CD4-positive, CD25-positive, alpha-beta regulatory T cell (primary cell): ENCODE measurements around the gene R3HCC1L. TPM values are rescaled to one million over a fixed set of nuclear protein-coding genes. Genes with fewer than 3 reads are reported as not detected.

Experiments
- ATAC-seq, 2 donors: fragments of 150-1000 bp; cut with Tn5 transposase; one replicate each; pipeline ENCODE4 v1.10.0; 2021; ENCODE audit warnings: low read depth in 2 of 2, moderate number of reproducible peaks in 2 of 2, moderate library complexity in 1 of 2
- DNase-seq, 3 donors: peaks; one replicate each; pipeline versions ENCODE4 v3.0.0 to v3.0.0-alpha.2; 2012 to 2022; ENCODE audit warnings: mixed read lengths in 1 of 3
- H3K27ac ChIP-seq: one replicate; pipeline ENCODE4 v1.7.0; 2013; ENCODE audit warnings: mild to moderate bottlenecking, low read length; ENCODE audit not compliant: insufficient read depth, poor library complexity, severe bottlenecking
- H3K27me3 ChIP-seq: one replicate; pipeline ENCODE4 v1.7.0; 2013; ENCODE audit warnings: low read length; ENCODE audit not compliant: control insufficient read depth, insufficient read depth
- H3K36me3 ChIP-seq: one replicate; pipeline ENCODE4 v1.7.0; 2013; ENCODE audit warnings: mild to moderate bottlenecking, low read length, moderate library complexity; ENCODE audit not compliant: control insufficient read depth, insufficient read depth
- H3K4me1 ChIP-seq: 2 replicates; pipeline ENCODE4 v1.7.0; 2013; ENCODE audit warnings: mild to moderate bottlenecking, low read length; ENCODE audit not compliant: insufficient read depth, control insufficient read depth, poor library complexity, severe bottlenecking
- H3K4me3 ChIP-seq: one replicate; pipeline ENCODE4 v1.7.0; 2013; ENCODE audit warnings: low read depth, mild to moderate bottlenecking, low read length, moderate library complexity
- H3K9me3 ChIP-seq, 2 experiments: 1 replicate in 1 of 2; 2 replicates in 1 of 2; pipeline ENCODE4 v1.7.0; 2013; ENCODE audit warnings: low read length in 2 of 2, mild to moderate bottlenecking in 1 of 2, moderate library complexity in 1 of 2; ENCODE audit not compliant: control insufficient read depth in 2 of 2
- H3K27ac Mint-ChIP-seq, 3 donors: one replicate each; pipeline ENCODE4 v1.8.0; 2020 to 2022; ENCODE audit warnings: mild to moderate bottlenecking in 3 of 3, mixed read lengths in 3 of 3, moderate library complexity in 2 of 3
- H3K27me3 Mint-ChIP-seq: one replicate; pipeline ENCODE4 v1.8.0; 2022; ENCODE audit warnings: mild to moderate bottlenecking, mixed read lengths
- H3K36me3 Mint-ChIP-seq: one replicate; pipeline ENCODE4 v1.8.0; 2020; ENCODE audit warnings: mixed read lengths
- H3K4me1 Mint-ChIP-seq, 4 donors: one replicate each; pipeline ENCODE4 v1.8.0; 2020 to 2022; ENCODE audit warnings: mixed read lengths in 4 of 4, mild to moderate bottlenecking in 1 of 4
- H3K4me3 Mint-ChIP-seq, 4 donors: one replicate each; pipeline ENCODE4 v1.8.0; 2020 to 2022; ENCODE audit warnings: mild to moderate bottlenecking in 4 of 4, mixed read lengths in 4 of 4, moderate library complexity in 3 of 4
- H3K9me3 Mint-ChIP-seq, 7 donors: one replicate each; pipeline ENCODE4 v1.8.0; 2020 to 2022; ENCODE audit warnings: mixed read lengths in 7 of 7, mild to moderate bottlenecking in 3 of 7, moderate library complexity in 2 of 7
- polyA plus RNA-seq, 4 donors: library from polyadenylated mRNA; unstranded; fragments of 300-500 nt; fragmentation: Illumina TruSeq; gene quantifications; one replicate each; pipeline ENCODE4 v1.2.3, GENCODE V29; 2021
- total RNA-seq: library from RNA; stranded (reverse); gene quantifications from one replicate; pipeline ENCODE4 v1.2.3, GENCODE V29; 2022

The R3HCC1L gene
- total and polyA plus RNA-seq, 5 donors from 2014 or later: 10.4 to 29.7 (median 13.3) TPM

- peaks cover 52% of the 10 kb centered on the region for H3K36me3 Mint-ChIP-seq
These were observed 113.6 kb downstream of the R3HCC1L start for GRCh38 chr10:98248018-98248417.

GRCh38 chr10:98249134-98249533 lies 114.7 kb downstream of the R3HCC1L start:
- peaks cover 48% of the 10 kb centered on the region for H3K36me3 Mint-ChIP-seq
- peaks cover 64% of the 10 kb centered on the region for H3K36me3 ChIP-seq
- no peak for DNase-seq
- H3K4me1 ChIP-seq: no peaks in the 10 kb centered on the region
- no peak overlapping the region for H3K4me3 Mint-ChIP-seq
- no peaks in the 10 kb centered on the region for H3K9me3 Mint-ChIP-seq
- no peaks in the 10 kb centered on the region for H3K27me3 ChIP-seq
- no peak overlapping the region for H3K27ac ChIP-seq
- no peaks in the 10 kb centered on the region for H3K9me3 ChIP-seq
- H3K27me3 Mint-ChIP-seq: no peaks in the 10 kb centered on the region
- peaks cover 0 to 1% (median 0%) of the 10 kb centered on the region in 4 donors for H3K4me1 Mint-ChIP-seq
- H3K4me3 ChIP-seq: no peak overlapping the region
- peak overlapping the region in 1 of 3 donors; percentile 49 for H3K27ac Mint-ChIP-seq
- no peak for ATAC-seq

More at GRCh38 chr10:98248018-98248417, 113.6 kb downstream of the R3HCC1L start:
- no peaks in the 10 kb centered on the region for H3K4me1 Mint-ChIP-seq
- DNase-seq (no peak), ATAC-seq (no peak)
- no peaks in the 10 kb centered on the region for H3K4me1 ChIP-seq
- H3K9me3 ChIP-seq: no peaks in the 10 kb centered on the region
- H3K27me3 Mint-ChIP-seq: no peaks in the 10 kb centered on the region
- H3K27ac ChIP-seq: no peak overlapping the region
- no peaks in the 10 kb centered on the region for H3K27me3 ChIP-seq
- no peak overlapping the region for H3K4me3 Mint-ChIP-seq
- no peak overlapping the region for H3K4me3 ChIP-seq
- H3K27ac Mint-ChIP-seq: no peak overlapping the region
- H3K36me3 ChIP-seq: peaks cover 75% of the 10 kb centered on the region
- H3K9me3 Mint-ChIP-seq: no peaks in the 10 kb centered on the region

GRCh38 chr10:98251399-98251798 lies 116.9 kb downstream of the R3HCC1L start:
- H3K27ac ChIP-seq: no peak overlapping the region
- H3K4me1 ChIP-seq: no peaks in the 10 kb centered on the region
- no peak for DNase-seq
- Mint-ChIP-seq H3K4me1 (peaks cover 0 to 8% (median under 1%) of the 10 kb centered on the region in 4 donors), H3K9me3 (peaks cover 0 to 2% (median 0%) of the 10 kb centered on the region in 7 donors), H3K27me3 (no peaks in the 10 kb centered on the region), H3K27ac (peak overlapping the region in 1 of 3 donors; percentile 76), H3K36me3 (peaks cover 48% of the 10 kb centered on the region), H3K4me3 (no peak overlapping the region)
- peaks cover 45% of the 10 kb centered on the region for H3K36me3 ChIP-seq
- no peak for ATAC-seq
- H3K27me3 ChIP-seq: no peaks in the 10 kb centered on the region
- H3K9me3 ChIP-seq: no peaks in the 10 kb centered on the region
- H3K4me3 ChIP-seq: no peak overlapping the region

GRCh38 chr10:98252464-98252863 lies 118.0 kb downstream of the R3HCC1L start:
- Mint-ChIP-seq H3K4me3 (no peak overlapping the region), H3K27me3 (no peaks in the 10 kb centered on the region), H3K36me3 (peaks cover 47% of the 10 kb centered on the region), H3K9me3 (peaks cover 0 to 2% (median 0%) of the 10 kb centered on the region in 7 donors), H3K4me1 (peaks cover 0 to 8% (median under 1%) of the 10 kb centered on the region in 4 donors), H3K27ac (no peak overlapping the region)
- no peak overlapping the region for H3K27ac ChIP-seq
- no peak for ATAC-seq
- H3K36me3 ChIP-seq: peaks cover 35% of the 10 kb centered on the region
- H3K9me3 ChIP-seq: no peaks in the 10 kb centered on the region
- no peak for DNase-seq
- no peaks in the 10 kb centered on the region for H3K4me1 ChIP-seq
- H3K27me3 ChIP-seq: no peaks in the 10 kb centered on the region
- no peak overlapping the region for H3K4me3 ChIP-seq

- Histone ChIP-seq H3K27ac (no peak overlapping the region), H3K4me1 (no peaks in the 10 kb centered on the region), H3K4me3 (no peak overlapping the region), H3K27me3 (no peaks in the 10 kb centered on the region), H3K9me3 (no peaks in the 10 kb centered on the region), H3K36me3 (peaks cover 24% of the 10 kb centered on the region)
- Mint-ChIP-seq H3K9me3 (peaks cover 0 to 2% (median 0%) of the 10 kb centered on the region in 7 donors), H3K27me3 (no peaks in the 10 kb centered on the region), H3K4me1 (peaks cover 0 to 8% (median under 1%) of the 10 kb centered on the region in 4 donors), H3K4me3 (no peak overlapping the region), H3K27ac (no peak overlapping the region), H3K36me3 (peaks cover 40% of the 10 kb centered on the region)
- ATAC-seq (no peak), DNase-seq (no peak)
These were observed 119.0 kb downstream of the R3HCC1L start for GRCh38 chr10:98253499-98253898.

- no peaks in the 10 kb centered on the region for H3K27me3 Mint-ChIP-seq
These were observed 119.9 kb downstream of the R3HCC1L start for GRCh38 chr10:98254234-98254974.

GRCh38 chr10:98255146-98255877 lies 120.9 kb downstream of the R3HCC1L start:
- no peaks in the 10 kb centered on the region for H3K27me3 Mint-ChIP-seq
- Histone ChIP-seq H3K36me3 (peaks cover 6% of the 10 kb centered on the region), H3K27ac (no peak overlapping the region), H3K9me3 (no peaks in the 10 kb centered on the region), H3K4me3 (no peak overlapping the region), H3K27me3 (no peaks in the 10 kb centered on the region), H3K4me1 (no peaks in the 10 kb centered on the region)
- no peak for ATAC-seq
- H3K4me1 Mint-ChIP-seq: peaks cover 0 to 8% (median under 1%) of the 10 kb centered on the region in 4 donors
- no peak for DNase-seq
- peaks cover 0 to 2% (median 0%) of the 10 kb centered on the region in 7 donors for H3K9me3 Mint-ChIP-seq
- H3K4me3 Mint-ChIP-seq: no peak overlapping the region
- H3K36me3 Mint-ChIP-seq: peaks cover 27% of the 10 kb centered on the region
- H3K27ac Mint-ChIP-seq: no peak overlapping the region

More at GRCh38 chr10:98254234-98254974, 119.9 kb downstream of the R3HCC1L start:
- H3K4me3 Mint-ChIP-seq: no peak overlapping the region
- H3K36me3 Mint-ChIP-seq: peaks cover 36% of the 10 kb centered on the region
- H3K9me3 ChIP-seq: no peaks in the 10 kb centered on the region
- peaks cover 16% of the 10 kb centered on the region for H3K36me3 ChIP-seq
- no peak overlapping the region for H3K4me3 ChIP-seq
- DNase-seq (no peak), ATAC-seq (no peak)
- peak overlapping the region in 1 of 3 donors; percentile 51 for H3K27ac Mint-ChIP-seq
- H3K4me1 ChIP-seq: no peaks in the 10 kb centered on the region
- H3K27me3 ChIP-seq: no peaks in the 10 kb centered on the region
- no peak overlapping the region for H3K27ac ChIP-seq
- peaks cover 0 to 8% (median under 1%) of the 10 kb centered on the region in 4 donors for H3K4me1 Mint-ChIP-seq
- peaks cover 0 to 2% (median 0%) of the 10 kb centered on the region in 7 donors for H3K9me3 Mint-ChIP-seq
